Measurements from ENCODE around the gene INSL3. TPM values are rescaled to one million over a fixed set of nuclear protein-coding genes. Genes with fewer than 3 reads are reported as not detected.
"Not testable (repeated sequence)": the region's sequence is repeated elsewhere in the genome, so short reads cannot be mapped to it uniquely, and the experiment has no call there.

The INSL3 gene
- polyA plus RNA-seq, 3 donors = 0.25 to 1.7 (median 0.64) TPM

DNA sequence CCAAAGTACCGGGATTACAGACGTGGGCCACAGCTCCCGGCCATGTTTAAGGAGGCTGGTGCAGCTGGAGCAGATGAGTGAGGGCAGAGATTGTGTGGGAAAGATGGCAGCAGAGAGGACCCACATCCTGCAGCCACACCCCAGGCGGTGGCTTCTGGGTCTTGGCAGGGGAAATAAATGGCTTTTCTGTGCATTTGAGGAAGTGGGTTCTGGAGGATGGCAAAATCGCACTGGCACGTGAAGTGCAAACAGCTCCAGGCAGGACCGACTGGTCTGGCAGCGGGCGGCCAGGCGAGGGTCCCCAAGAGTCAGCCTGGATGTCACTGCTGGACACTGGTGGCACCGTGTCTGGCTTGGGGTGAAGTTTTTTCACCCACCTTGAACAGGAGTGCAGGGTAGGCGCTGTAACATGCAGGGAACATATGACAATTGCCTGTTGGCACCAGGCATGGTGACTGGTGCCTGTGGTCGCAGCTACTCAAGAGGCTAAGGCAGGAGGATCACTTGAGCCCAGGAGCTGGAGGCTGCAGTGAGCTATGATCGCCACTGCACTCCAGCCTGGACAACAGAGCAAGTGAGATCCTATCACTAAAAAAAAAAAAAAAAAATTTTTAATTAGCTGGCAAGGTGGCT is 17.9 kb downstream of the INSL3 start:
- Mint-ChIP-seq H3K27ac (peak overlapping the region; percentile 35 to 91 (median 81)), H3K4me3 (peak overlapping the region; percentile 61 to 87), H3K9me3 (peaks cover 0 to 5% (median 1%) of the 10 kb centered on the region in 7 donors), H3K27me3 (ENCODE audit: low read depth in 3 of 3) (peaks cover 27 to 37% (median 30%) of the 10 kb centered on the region in 3 donors), H3K36me3 (peaks cover 0 to 6% of the 10 kb centered on the region in 2 donors), H3K4me1 (peaks cover 23% of the 10 kb centered on the region)
- Histone ChIP-seq H3K27ac (ENCODE audit: low read depth in 1 of 2, low read length in 2 of 2) (peak overlapping the region; percentile 34 to 65), H3K9ac (ENCODE audit: insufficient read depth, low read length, poor library complexity, severe bottlenecking) (no peak overlapping the region), H3K4me1 (ENCODE audit: control insufficient read depth in 1 of 2, insufficient read depth in 2 of 2, low read length in 2 of 2) (peaks cover 19 to 20% of the 10 kb centered on the region in 2 donors), H3K36me3 (replicated peaks in 1 of 2; ENCODE audit: control insufficient read depth in 1 of 2, insufficient read depth in 2 of 2, low read length in 2 of 2) (no peaks in the 10 kb centered on the region), H3K27me3 (ENCODE audit: control insufficient read depth in 2 of 2, insufficient read depth in 2 of 2, low read length in 2 of 2) (peaks cover 0 to 9% of the 10 kb centered on the region in 2 donors), H4K20me1 (ENCODE audit: insufficient read depth, low read length) (no peaks in the 10 kb centered on the region), H3K4me2 (replicated peaks; ENCODE audit: extremely low read depth, low read length, poor library complexity, severe bottlenecking) (peak overlapping the region; percentile 60), H3K4me3 (replicated peaks in 1 of 3; ENCODE audit: low read depth in 2 of 3, low read length in 3 of 3) (peak overlapping the region in 1 of 3 experiments; percentile 42), H3K79me2 (ENCODE audit: insufficient read depth, low read length) (no peaks in the 10 kb centered on the region), H2AFZ (ENCODE audit: insufficient read depth, low read depth, low read length, poor library complexity, severe bottlenecking) (peak overlapping the region; percentile 80), H3K9me3 (replicated peaks in 1 of 2; ENCODE audit: control insufficient read depth in 1 of 2, insufficient read depth in 1 of 2, low read length in 2 of 2) (no peaks in the 10 kb centered on the region)
- WGBS (ENCODE audit: insufficient coverage) = 2% methylated on average over 10 of the region's 14 CpGs
- peak; percentile 65 to 70 (median 69) for DNase-seq
- intact Hi-C loops (cut with micrococcal nuclease) = loop anchor here in 1 of 2 donors (5.0 kb wide), 1 partner anchor 34 kb away; no protein-coding TSS in a partner anchor
- TF ChIP-seq, protein P1, sequence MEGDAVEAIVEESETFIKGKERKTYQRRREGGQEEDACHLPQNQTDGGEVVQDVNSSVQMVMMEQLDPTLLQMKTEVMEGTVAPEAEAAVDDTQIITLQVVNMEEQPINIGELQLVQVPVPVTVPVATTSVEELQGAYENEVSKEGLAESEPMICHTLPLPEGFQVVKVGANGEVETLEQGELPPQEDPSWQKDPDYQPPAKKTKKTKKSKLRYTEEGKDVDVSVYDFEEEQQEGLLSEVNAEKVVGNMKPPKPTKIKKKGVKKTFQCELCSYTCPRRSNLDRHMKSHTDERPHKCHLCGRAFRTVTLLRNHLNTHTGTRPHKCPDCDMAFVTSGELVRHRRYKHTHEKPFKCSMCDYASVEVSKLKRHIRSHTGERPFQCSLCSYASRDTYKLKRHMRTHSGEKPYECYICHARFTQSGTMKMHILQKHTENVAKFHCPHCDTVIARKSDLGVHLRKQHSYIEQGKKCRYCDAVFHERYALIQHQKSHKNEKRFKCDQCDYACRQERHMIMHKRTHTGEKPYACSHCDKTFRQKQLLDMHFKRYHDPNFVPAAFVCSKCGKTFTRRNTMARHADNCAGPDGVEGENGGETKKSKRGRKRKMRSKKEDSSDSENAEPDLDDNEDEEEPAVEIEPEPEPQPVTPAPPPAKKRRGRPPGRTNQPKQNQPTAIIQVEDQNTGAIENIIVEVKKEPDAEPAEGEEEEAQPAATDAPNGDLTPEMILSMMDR (IDR thresholded peaks at IDR 0.05) = no peak

DNA sequence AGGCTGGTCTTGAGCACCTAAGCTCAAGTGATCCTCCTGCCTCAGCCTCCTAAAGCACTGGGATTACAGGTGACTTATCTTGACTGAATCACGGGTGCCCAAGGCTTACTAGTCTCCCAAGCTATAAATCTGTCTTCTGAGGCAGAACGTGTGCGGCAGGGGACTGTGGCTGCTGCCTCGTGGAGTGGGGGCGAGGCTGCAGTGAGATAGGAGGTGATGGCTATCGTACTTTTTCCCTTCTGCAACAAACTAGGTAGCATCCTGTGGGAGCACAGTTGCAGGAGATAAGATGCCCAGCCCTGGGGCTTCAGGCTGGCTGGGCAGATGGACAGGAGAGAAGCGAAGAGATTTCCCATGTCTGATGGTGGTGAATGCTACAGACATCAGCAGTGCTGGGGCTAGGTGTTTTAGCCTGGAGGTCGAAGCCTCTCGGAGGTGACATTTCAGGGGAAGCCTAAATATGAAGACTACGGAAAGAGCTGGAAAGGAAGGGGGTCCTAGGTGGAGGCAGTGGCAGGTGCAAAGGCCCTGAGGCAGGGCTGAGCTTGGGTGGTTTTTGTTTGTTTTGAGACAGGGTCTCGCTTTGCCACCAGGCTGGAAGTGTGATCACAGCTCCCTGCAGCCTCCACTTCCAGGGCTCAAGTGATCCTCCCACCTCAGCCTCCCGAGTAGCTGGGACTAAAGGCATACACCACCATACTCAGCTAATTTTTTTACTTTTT is 19.0 kb downstream of the INSL3 start:
- H3K4me1 ChIP-seq (ENCODE audit: control insufficient read depth in 1 of 2, insufficient read depth in 2 of 2, low read length in 2 of 2) = peaks cover 17 to 19% of the 10 kb centered on the region in 2 donors
- no peak overlapping the region for H3K4me2 ChIP-seq (replicated peaks; ENCODE audit: extremely low read depth, low read length, poor library complexity, severe bottlenecking)
- no peaks in the 10 kb centered on the region for H3K36me3 ChIP-seq (replicated peaks in 1 of 2; ENCODE audit: control insufficient read depth in 1 of 2, insufficient read depth in 2 of 2, low read length in 2 of 2)
- Mint-ChIP-seq H3K4me3 (peak overlapping the region in 1 of 2 donors; percentile 35), H3K27me3 (ENCODE audit: low read depth in 3 of 3) (peaks cover 21 to 34% (median 21%) of the 10 kb centered on the region in 3 donors), H3K9me3 (peaks cover 0 to 5% (median 1%) of the 10 kb centered on the region in 7 donors), H3K27ac (peak overlapping the region in 1 of 7 donors; percentile 51), H3K4me1 (peaks cover 23% of the 10 kb centered on the region), H3K36me3 (peaks cover 0 to 6% of the 10 kb centered on the region in 2 donors)
- intact Hi-C loops (cut with micrococcal nuclease) = loop anchor here in 1 of 2 donors (5.0 kb wide), 1 partner anchor 35 kb away; no protein-coding TSS in a partner anchor
- H3K79me2 ChIP-seq (ENCODE audit: insufficient read depth, low read length) = no peaks in the 10 kb centered on the region
- H2AFZ ChIP-seq (ENCODE audit: insufficient read depth, low read depth, low read length, poor library complexity, severe bottlenecking) = peak overlapping the region; percentile 80
- H3K4me3 ChIP-seq (replicated peaks in 1 of 3; ENCODE audit: low read depth in 2 of 3, low read length in 3 of 3) = no peak overlapping the region
- TF ChIP-seq, protein P1 (IDR thresholded peaks at IDR 0.05) = no peak
- no peaks in the 10 kb centered on the region for H4K20me1 ChIP-seq (ENCODE audit: insufficient read depth, low read length)
- H3K9me3 ChIP-seq (replicated peaks in 1 of 2; ENCODE audit: control insufficient read depth in 1 of 2, insufficient read depth in 1 of 2, low read length in 2 of 2) = no peaks in the 10 kb centered on the region
- H3K9ac ChIP-seq (ENCODE audit: insufficient read depth, low read length, poor library complexity, severe bottlenecking) = no peak overlapping the region
- 81% methylated on average over 6 of the region's 12 CpGs for WGBS (ENCODE audit: insufficient coverage)
- H3K27me3 ChIP-seq (ENCODE audit: control insufficient read depth in 2 of 2, insufficient read depth in 2 of 2, low read length in 2 of 2) = no peaks in the 10 kb centered on the region
- no peak for DNase-seq
- no peak overlapping the region for H3K27ac ChIP-seq (ENCODE audit: low read depth in 1 of 2, low read length in 2 of 2)

DNA sequence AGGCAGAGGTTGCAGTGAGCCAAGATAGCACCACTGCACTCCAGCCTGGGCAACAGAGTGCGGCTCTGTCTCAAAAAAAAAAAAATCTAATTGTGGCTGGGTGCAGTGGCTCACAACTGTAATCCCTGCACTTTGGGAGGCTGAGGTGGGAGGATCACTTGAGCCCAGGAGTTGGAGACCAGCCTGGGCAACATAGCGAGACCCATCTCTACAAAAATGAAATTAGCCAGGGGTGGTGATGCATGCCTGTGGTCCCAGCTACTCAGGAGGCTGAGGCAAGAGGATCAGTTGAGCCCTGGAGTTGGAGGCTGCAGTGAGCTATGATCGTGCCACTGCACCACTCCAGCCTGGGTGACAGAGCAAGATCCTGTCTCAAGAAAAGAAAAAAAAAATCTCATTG is 22.7 kb downstream of the INSL3 start:
- H3K79me2 ChIP-seq (ENCODE audit: insufficient read depth, low read length); H3K4me3 Mint-ChIP-seq; H3K4me2 ChIP-seq (replicated peaks; ENCODE audit: extremely low read depth, low read length, poor library complexity, severe bottlenecking); H4K20me1 ChIP-seq (ENCODE audit: insufficient read depth, low read length); H3K27ac ChIP-seq (ENCODE audit: low read depth in 1 of 2, low read length in 2 of 2); H2AFZ ChIP-seq (ENCODE audit: insufficient read depth, low read depth, low read length, poor library complexity, severe bottlenecking); H3K9me3 ChIP-seq (replicated peaks in 1 of 2; ENCODE audit: control insufficient read depth in 1 of 2, insufficient read depth in 1 of 2, low read length in 2 of 2); H3K9ac ChIP-seq (ENCODE audit: insufficient read depth, low read length, poor library complexity, severe bottlenecking); H3K36me3 Mint-ChIP-seq; H3K27ac Mint-ChIP-seq; H3K36me3 ChIP-seq (replicated peaks in 1 of 2; ENCODE audit: control insufficient read depth in 1 of 2, insufficient read depth in 2 of 2, low read length in 2 of 2); DNase-seq; H3K4me3 ChIP-seq (replicated peaks in 1 of 3; ENCODE audit: low read depth in 2 of 3, low read length in 3 of 3); intact Hi-C loops (cut with micrococcal nuclease): not testable (repeated sequence)
- peaks cover 0 to 17% (median 0%) of the 10 kb centered on the region in 7 donors for H3K9me3 Mint-ChIP-seq
- WGBS (ENCODE audit: insufficient coverage) = 96% methylated on average over 3 of the region's 3 CpGs
- Histone ChIP-seq H3K27me3 (ENCODE audit: control insufficient read depth in 2 of 2, insufficient read depth in 2 of 2, low read length in 2 of 2) (peaks cover 9 to 27% of the 10 kb centered on the region in 2 donors), H3K4me1 (ENCODE audit: control insufficient read depth in 1 of 2, insufficient read depth in 2 of 2, low read length in 2 of 2) (peaks cover 21 to 28% of the 10 kb centered on the region in 2 donors)
- peaks cover 46 to 52% (median 48%) of the 10 kb centered on the region in 3 donors for H3K27me3 Mint-ChIP-seq (ENCODE audit: low read depth in 3 of 3)
- peaks cover 28% of the 10 kb centered on the region for H3K4me1 Mint-ChIP-seq

All from CD14-positive monocyte (primary cell).